A549 (cell line): Measurements from ENCODE around the gene PON2.

Experiments used
- BHLHE40 ChIP-seq: IDR thresholded peaks from 2 replicates; pipeline ENCODE4 v1.6.1; 2012; ENCODE audit warnings: low read depth, low read length, inconsistent platforms
- EP300 ChIP-seq, 2 experiments: fragments of >200 bp; sonication (Bioruptor Twin); formaldehyde crosslinking; IDR thresholded peaks; 2 replicates in 1 of 2; 3 replicates in 1 of 2; pipeline ENCODE4 v1.6.1; 2016 to 2017
- HOXA7 ChIP-seq: fragments of 250-450 bp; sonication (Bioruptor Pico); IDR thresholded peaks from 2 replicates; pipeline ENCODE4 v1.5.0; 2020; ENCODE audit warnings: mild to moderate bottlenecking, moderate library complexity
- MAZ ChIP-seq: fragments of 150-350 bp; IDR thresholded peaks from 2 replicates; pipeline ENCODE4 v1.6.1; 2014; ENCODE audit warnings: antibody characterized with exemption, low read depth, low read length, borderline replicate concordance
- MYC ChIP-seq: IDR thresholded peaks from 2 replicates; pipeline ENCODE4 v1.6.1; 2012; ENCODE audit warnings: mild to moderate bottlenecking, inconsistent platforms, low read length, improper control_type of control experiment, borderline replicate concordance
- POLR2A ChIP-seq: IDR thresholded peaks from 2 replicates; pipeline ENCODE4 v1.6.1; 2012; ENCODE audit warnings: mild to moderate bottlenecking, low read length
- POLR2AphosphoS2 ChIP-seq: conservative IDR thresholded peaks from 2 replicates; pipeline ENCODE4 v1.6.1; 2012; ENCODE audit warnings: low read length, improper control_type of control experiment, inconsistent platforms
- RAD21 ChIP-seq, 2 experiments: fragments of >200 bp in 1 of 2; sonication (Bioruptor Twin) in 1 of 2; formaldehyde crosslinking in 1 of 2; IDR thresholded peaks in 1 of 2; conservative IDR thresholded peaks in 1 of 2; 2 replicates in 1 of 2; 3 replicates in 1 of 2; pipeline ENCODE4 v1.6.1; 2012 to 2018; ENCODE audit warnings: inconsistent platforms in 1 of 2
- REST ChIP-seq: fragments of 200-600 bp; sonication (generic); IDR thresholded peaks from 2 replicates; pipeline ENCODE4 v1.6.1; 2016; ENCODE audit warnings: antibody characterized with exemption, mild to moderate bottlenecking, moderate library complexity
- RFX5 ChIP-seq: fragments of 450-650 bp; IDR thresholded peaks from 2 replicates; pipeline ENCODE4 v1.7.1; 2014; ENCODE audit warnings: antibody characterized with exemption, mild to moderate bottlenecking, moderate library complexity
- SMC3 ChIP-seq: fragments of >200 bp; sonication (Bioruptor Twin); formaldehyde crosslinking; IDR thresholded peaks from 3 replicates; pipeline ENCODE4 v1.6.1; 2018; ENCODE audit warnings: inconsistent platforms
- TP53 ChIP-seq: fragments of 250-450 bp; sonication (Bioruptor Pico); IDR thresholded peaks from 2 replicates; pipeline ENCODE4 v1.5.0; 2021; ENCODE audit warnings: mild to moderate bottlenecking, moderate library complexity
- USF2 ChIP-seq: fragments of 450-650 bp; IDR thresholded peaks from 2 replicates; pipeline ENCODE4 v1.6.1; 2014; ENCODE audit warnings: antibody characterized with exemption
- TF ChIP-seq, protein P1 (sequence below): fragments of >200 bp; sonication (Bioruptor Twin); formaldehyde crosslinking; IDR thresholded peaks from 3 replicates; pipeline ENCODE4 v1.5.1; 2016

- TF ChIP-seq REST (no peak), HOXA7 (CRISPR knock-in tag) (no peak), POLR2A (no peak), POLR2AphosphoS2 (no peak), TP53 (CRISPR knock-in tag) (no peak), RAD21 (conservative IDR thresholded peaks at IDR 0.05 in 1 of 2, IDR thresholded peaks at IDR 0.05 in 1 of 2) (no peak), RFX5 (no peak), SMC3 (no peak), EP300 (IDR thresholded peaks at IDR 0.05) (no peak), BHLHE40 (no peak), MYC (no peak), MAZ (no peak), USF2 (no peak)
- TF ChIP-seq, protein P1, sequence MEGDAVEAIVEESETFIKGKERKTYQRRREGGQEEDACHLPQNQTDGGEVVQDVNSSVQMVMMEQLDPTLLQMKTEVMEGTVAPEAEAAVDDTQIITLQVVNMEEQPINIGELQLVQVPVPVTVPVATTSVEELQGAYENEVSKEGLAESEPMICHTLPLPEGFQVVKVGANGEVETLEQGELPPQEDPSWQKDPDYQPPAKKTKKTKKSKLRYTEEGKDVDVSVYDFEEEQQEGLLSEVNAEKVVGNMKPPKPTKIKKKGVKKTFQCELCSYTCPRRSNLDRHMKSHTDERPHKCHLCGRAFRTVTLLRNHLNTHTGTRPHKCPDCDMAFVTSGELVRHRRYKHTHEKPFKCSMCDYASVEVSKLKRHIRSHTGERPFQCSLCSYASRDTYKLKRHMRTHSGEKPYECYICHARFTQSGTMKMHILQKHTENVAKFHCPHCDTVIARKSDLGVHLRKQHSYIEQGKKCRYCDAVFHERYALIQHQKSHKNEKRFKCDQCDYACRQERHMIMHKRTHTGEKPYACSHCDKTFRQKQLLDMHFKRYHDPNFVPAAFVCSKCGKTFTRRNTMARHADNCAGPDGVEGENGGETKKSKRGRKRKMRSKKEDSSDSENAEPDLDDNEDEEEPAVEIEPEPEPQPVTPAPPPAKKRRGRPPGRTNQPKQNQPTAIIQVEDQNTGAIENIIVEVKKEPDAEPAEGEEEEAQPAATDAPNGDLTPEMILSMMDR, result no peak
Measured at GRCh38 chr7:95432606-95433005, 2.2 kb downstream of the PON2 start.
